ENCODE data around the gene PON3. TPM values are rescaled to one million over a fixed set of nuclear protein-coding genes. Genes with fewer than 3 reads are reported as not detected.

The PON3 gene
- total and polyA plus RNA-seq, 2 experiments from 2014 or later, result 1.4 to 1.6 TPM

DNA sequence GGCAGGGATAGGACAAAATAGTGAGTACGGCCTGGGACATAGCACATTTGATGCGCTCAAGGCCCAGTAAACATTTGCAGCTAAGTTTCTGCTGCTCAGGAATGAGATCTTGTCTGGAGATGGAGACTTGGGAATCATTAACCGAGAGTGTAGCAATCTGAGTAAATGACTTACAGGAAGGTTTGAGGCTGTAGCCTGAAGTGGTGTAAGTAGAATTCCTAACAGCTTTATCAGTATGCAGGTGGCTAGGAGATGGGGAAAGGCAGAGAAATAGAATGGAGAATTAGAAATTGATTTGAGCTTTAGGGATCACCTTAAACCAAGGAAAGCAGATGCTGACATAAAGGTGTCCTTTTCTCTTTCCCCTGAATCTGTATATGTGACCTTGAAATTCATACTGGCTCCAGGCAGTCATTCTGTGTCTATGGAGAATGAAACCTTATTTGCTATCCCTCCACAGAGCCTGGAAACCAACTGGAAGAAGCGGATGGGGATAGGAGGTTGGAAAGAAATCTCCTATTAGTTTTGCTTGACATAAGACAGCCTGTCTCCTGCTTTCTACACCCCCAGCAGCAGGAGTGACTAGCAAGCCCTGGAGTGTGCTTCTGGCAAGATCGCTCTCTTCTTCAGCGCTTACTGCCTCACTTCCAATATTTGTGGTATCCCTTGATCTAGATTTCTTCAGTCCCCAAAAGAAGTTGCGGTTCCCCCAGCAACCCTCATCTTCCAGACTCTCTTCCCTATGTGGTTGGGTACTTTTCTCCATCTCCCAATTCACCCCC lies 45.1 kb upstream of the PON3 start:
- no peak overlapping the region for H3K27ac Mint-ChIP-seq
- H3K9me3 Mint-ChIP-seq, result no peaks in the 10 kb centered on the region
- Histone ChIP-seq H2AFZ (no peak overlapping the region), H3K27ac (ENCODE audit: low read depth) (no peak overlapping the region), H3K4me2 (no peak overlapping the region), H3K9me2 (ENCODE audit: insufficient read depth) (peaks cover 4% of the 10 kb centered on the region; the same call in 1 of the 2 replicates), H4K20me1 (replicated peaks; ENCODE audit: insufficient read depth) (no peaks in the 10 kb centered on the region), H3K4me3 (no peak overlapping the region), H3K27me3 (ENCODE audit: insufficient read depth) (no peaks in the 10 kb centered on the region), H3K36me3 (ENCODE audit: insufficient read depth) (no peaks in the 10 kb centered on the region), H3K4me1 (ENCODE audit: insufficient read depth) (no peaks in the 10 kb centered on the region), H3F3A (replicated peaks; ENCODE audit: low read depth) (no peaks in the 10 kb centered on the region), H3K79me2 (replicated peaks; ENCODE audit: insufficient read depth) (no peaks in the 10 kb centered on the region)
- H3K4me3 Mint-ChIP-seq, result no peak overlapping the region
- TF ChIP-seq POLR2AphosphoS5 (IDR thresholded peaks at IDR 0.05; ENCODE audit: low read depth) (no peak), STAT1 (IDR thresholded peaks at IDR 0.05; ENCODE audit: unreplicated experiment) (no peak)
- no peaks in the 10 kb centered on the region for H3K36me3 Mint-ChIP-seq (ENCODE audit: low read depth)
- DNase-seq (ENCODE audit: low spot score) (no peak), ATAC-seq (no peak)
- no peaks in the 10 kb centered on the region for H3K27me3 Mint-ChIP-seq (ENCODE audit: insufficient read depth, low read depth, poor library complexity)
- no peaks in the 10 kb centered on the region for H3K4me1 Mint-ChIP-seq

DNA sequence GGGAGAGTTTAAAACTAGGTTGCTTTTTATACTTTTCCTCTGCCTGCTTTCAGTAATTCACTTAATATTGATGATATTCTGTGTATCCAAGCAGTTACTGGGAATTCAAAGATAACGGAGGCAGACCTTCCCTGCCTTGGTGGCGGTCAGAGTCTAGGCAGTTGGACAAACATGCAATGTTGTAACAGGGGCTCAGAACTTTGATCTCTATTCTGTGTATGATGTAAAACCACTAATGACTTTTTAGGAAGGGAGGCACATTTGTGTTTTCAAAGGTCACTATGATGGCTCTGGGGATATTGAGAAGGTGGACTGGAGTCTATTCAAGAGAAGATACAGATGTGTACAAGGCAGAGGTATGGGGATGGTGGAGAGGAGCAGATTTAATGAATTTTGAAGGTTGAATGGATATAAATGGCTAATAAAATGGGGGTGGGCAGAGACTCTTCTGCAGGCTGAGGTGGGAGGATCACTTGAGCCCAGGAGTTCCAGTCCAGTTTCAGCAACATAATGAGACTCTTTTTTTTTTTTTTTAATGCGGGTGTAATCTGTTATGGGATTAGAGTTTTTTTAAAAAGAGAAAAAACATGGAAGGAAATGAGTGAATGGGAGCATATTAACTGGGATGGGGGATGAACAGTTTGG lies 44.3 kb upstream of the PON3 start:
- no peak overlapping the region for H3K27ac Mint-ChIP-seq
- no peak for ATAC-seq
- TF ChIP-seq NANOG (IDR thresholded peaks at IDR 0.05; ENCODE audit: borderline replicate concordance), result no peak
- no peak for TF ChIP-seq JUNB (IDR thresholded peaks at IDR 0.05; ENCODE audit: unreplicated experiment)
- no peak for TF ChIP-seq ZNF331 (CRISPR knock-in tag; IDR thresholded peaks at IDR 0.05; ENCODE audit: low read depth)
- TF ChIP-seq CREB1 (CRISPR knock-in tag; IDR thresholded peaks at IDR 0.05; ENCODE audit: low read depth), result no peak
- TF ChIP-seq, protein P1, sequence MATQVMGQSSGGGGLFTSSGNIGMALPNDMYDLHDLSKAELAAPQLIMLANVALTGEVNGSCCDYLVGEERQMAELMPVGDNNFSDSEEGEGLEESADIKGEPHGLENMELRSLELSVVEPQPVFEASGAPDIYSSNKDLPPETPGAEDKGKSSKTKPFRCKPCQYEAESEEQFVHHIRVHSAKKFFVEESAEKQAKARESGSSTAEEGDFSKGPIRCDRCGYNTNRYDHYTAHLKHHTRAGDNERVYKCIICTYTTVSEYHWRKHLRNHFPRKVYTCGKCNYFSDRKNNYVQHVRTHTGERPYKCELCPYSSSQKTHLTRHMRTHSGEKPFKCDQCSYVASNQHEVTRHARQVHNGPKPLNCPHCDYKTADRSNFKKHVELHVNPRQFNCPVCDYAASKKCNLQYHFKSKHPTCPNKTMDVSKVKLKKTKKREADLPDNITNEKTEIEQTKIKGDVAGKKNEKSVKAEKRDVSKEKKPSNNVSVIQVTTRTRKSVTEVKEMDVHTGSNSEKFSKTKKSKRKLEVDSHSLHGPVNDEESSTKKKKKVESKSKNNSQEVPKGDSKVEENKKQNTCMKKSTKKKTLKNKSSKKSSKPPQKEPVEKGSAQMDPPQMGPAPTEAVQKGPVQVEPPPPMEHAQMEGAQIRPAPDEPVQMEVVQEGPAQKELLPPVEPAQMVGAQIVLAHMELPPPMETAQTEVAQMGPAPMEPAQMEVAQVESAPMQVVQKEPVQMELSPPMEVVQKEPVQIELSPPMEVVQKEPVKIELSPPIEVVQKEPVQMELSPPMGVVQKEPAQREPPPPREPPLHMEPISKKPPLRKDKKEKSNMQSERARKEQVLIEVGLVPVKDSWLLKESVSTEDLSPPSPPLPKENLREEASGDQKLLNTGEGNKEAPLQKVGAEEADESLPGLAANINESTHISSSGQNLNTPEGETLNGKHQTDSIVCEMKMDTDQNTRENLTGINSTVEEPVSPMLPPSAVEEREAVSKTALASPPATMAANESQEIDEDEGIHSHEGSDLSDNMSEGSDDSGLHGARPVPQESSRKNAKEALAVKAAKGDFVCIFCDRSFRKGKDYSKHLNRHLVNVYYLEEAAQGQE (IDR thresholded peaks at IDR 0.05; ENCODE audit: unreplicated experiment), result no peak
- TF ChIP-seq EZH2phosphoT487 (IDR thresholded peaks at IDR 0.05; ENCODE audit: unreplicated experiment), result no peak
- no peak for TF ChIP-seq STAT1 (IDR thresholded peaks at IDR 0.05; ENCODE audit: unreplicated experiment)
- TF ChIP-seq POLR2AphosphoS5 (IDR thresholded peaks at IDR 0.05; ENCODE audit: low read depth), result no peak
- no peak for TF ChIP-seq ETS1 (IDR thresholded peaks at IDR 0.05)
- TF ChIP-seq ZNF114 (CRISPR knock-in tag; IDR thresholded peaks at IDR 0.05), result no peak

More for the DNA sequence above, 44.3 kb upstream of the PON3 start:
- no peaks in the 10 kb centered on the region for H3K4me1 ChIP-seq (ENCODE audit: insufficient read depth)
- H3K4me3 ChIP-seq, result no peak overlapping the region
- no peak overlapping the region for H3K27ac ChIP-seq (ENCODE audit: low read depth)
- no peaks in the 10 kb centered on the region for H3K79me2 ChIP-seq (replicated peaks; ENCODE audit: insufficient read depth)
- H2AFZ ChIP-seq, result no peak overlapping the region
- Mint-ChIP-seq H3K4me1 (no peaks in the 10 kb centered on the region), H3K27me3 (ENCODE audit: insufficient read depth, low read depth, poor library complexity) (peaks cover 2% of the 10 kb centered on the region), H3K9me3 (no peaks in the 10 kb centered on the region), H3K36me3 (ENCODE audit: low read depth) (no peaks in the 10 kb centered on the region), H3K4me3 (no peak overlapping the region)
- no peaks in the 10 kb centered on the region for H3K36me3 ChIP-seq (ENCODE audit: insufficient read depth)
- H3K9me2 ChIP-seq (ENCODE audit: insufficient read depth), result peaks cover 4% of the 10 kb centered on the region; the same call in 1 of the 2 replicates
- H3F3A ChIP-seq (replicated peaks; ENCODE audit: low read depth), result no peaks in the 10 kb centered on the region
- H3K4me2 ChIP-seq, result no peak overlapping the region
- DNase-seq (ENCODE audit: low spot score), result no peak
- H4K20me1 ChIP-seq (replicated peaks; ENCODE audit: insufficient read depth), result no peaks in the 10 kb centered on the region
- no peaks in the 10 kb centered on the region for H3K27me3 ChIP-seq (ENCODE audit: insufficient read depth)
